Type B pancreatic cell (in vitro differentiated cells): ENCODE measurements around the gene ZIC1. TPM values are rescaled to one million over a fixed set of nuclear protein-coding genes. Genes with fewer than 3 reads are reported as not detected.

Source experiments
- DNase-seq: peaks from one replicate; pipeline ENCODE4 v3.0.0; 2021; ENCODE audit warnings: mixed read lengths; ENCODE audit not compliant: unreplicated experiment; ENCODE audit errors: extremely low spot score
- H3K27ac Mint-ChIP-seq: 2 replicates; pipeline ENCODE4 v1.8.0; 2021; ENCODE audit warnings: mild to moderate bottlenecking, mixed read lengths
- H3K27me3 Mint-ChIP-seq: 2 replicates; pipeline ENCODE4 v1.8.0; 2021; ENCODE audit warnings: mixed read lengths
- H3K36me3 Mint-ChIP-seq: 2 replicates; pipeline ENCODE4 v1.8.0; 2021; ENCODE audit warnings: mixed read lengths
- H3K4me1 Mint-ChIP-seq: one replicate; pipeline ENCODE4 v1.8.0; 2021; ENCODE audit warnings: mixed read lengths; ENCODE audit not compliant: unreplicated experiment
- H3K4me3 Mint-ChIP-seq: 2 replicates; pipeline ENCODE4 v1.8.0; 2021; ENCODE audit warnings: mild to moderate bottlenecking, mixed read lengths
- H3K9me3 Mint-ChIP-seq: 2 replicates; pipeline ENCODE4 v1.8.0; 2021; ENCODE audit warnings: mixed read lengths
- CTCF ChIP-seq: fragments of 200-600 bp; sonication (generic); conservative IDR thresholded peaks from 2 replicates; pipeline ENCODE4 v1.5.0; 2021; ENCODE audit warnings: antibody characterized with exemption, mild to moderate bottlenecking
- total RNA-seq: library from RNA; stranded (reverse); gene quantifications from 2 replicates; pipeline ENCODE4 v1.2.1, GENCODE V29; 2021; ENCODE audit warnings: low replicate concordance

ZIC1 gene
- total RNA-seq, 1 donor from 2014 or later: 184 TPM

- Mint-ChIP-seq H3K36me3 (peaks cover 14% of the 10 kb centered on the region), H3K4me1 (peaks cover 11% of the 10 kb centered on the region), H3K27ac (peak overlapping the region; percentile 62), H3K27me3 (peaks cover 97% of the 10 kb centered on the region), H3K9me3 (no peaks in the 10 kb centered on the region), H3K4me3 (peak overlapping the region; percentile 79)
- TF ChIP-seq CTCF: no peak
- peak; percentile 90 for DNase-seq
These were observed 9.9 kb downstream of the ZIC1 start for GRCh38 chr3:147418808-147419701.

GRCh38 chr3:147419781-147420224 lies 10.6 kb downstream of the ZIC1 start:
- Mint-ChIP-seq H3K27ac (peak overlapping the region; percentile 62), H3K4me3 (peak overlapping the region; percentile 78), H3K27me3 (peaks cover 95% of the 10 kb centered on the region), H3K4me1 (peaks cover 11% of the 10 kb centered on the region), H3K9me3 (no peaks in the 10 kb centered on the region), H3K36me3 (peaks cover 7% of the 10 kb centered on the region)
- no peak for DNase-seq
- TF ChIP-seq CTCF: no peak

GRCh38 chr3:147420353-147421183 lies 11.4 kb downstream of the ZIC1 start:
- peak overlapping the region; percentile 62 for H3K27ac Mint-ChIP-seq
- DNase-seq: no peak
- no peaks in the 10 kb centered on the region for H3K9me3 Mint-ChIP-seq
- H3K36me3 Mint-ChIP-seq: peaks cover 3% of the 10 kb centered on the region
- H3K4me3 Mint-ChIP-seq: peak overlapping the region; percentile 78
- peaks cover 95% of the 10 kb centered on the region for H3K27me3 Mint-ChIP-seq
- peaks cover 8% of the 10 kb centered on the region for H3K4me1 Mint-ChIP-seq
- no peak for TF ChIP-seq CTCF

DNA sequence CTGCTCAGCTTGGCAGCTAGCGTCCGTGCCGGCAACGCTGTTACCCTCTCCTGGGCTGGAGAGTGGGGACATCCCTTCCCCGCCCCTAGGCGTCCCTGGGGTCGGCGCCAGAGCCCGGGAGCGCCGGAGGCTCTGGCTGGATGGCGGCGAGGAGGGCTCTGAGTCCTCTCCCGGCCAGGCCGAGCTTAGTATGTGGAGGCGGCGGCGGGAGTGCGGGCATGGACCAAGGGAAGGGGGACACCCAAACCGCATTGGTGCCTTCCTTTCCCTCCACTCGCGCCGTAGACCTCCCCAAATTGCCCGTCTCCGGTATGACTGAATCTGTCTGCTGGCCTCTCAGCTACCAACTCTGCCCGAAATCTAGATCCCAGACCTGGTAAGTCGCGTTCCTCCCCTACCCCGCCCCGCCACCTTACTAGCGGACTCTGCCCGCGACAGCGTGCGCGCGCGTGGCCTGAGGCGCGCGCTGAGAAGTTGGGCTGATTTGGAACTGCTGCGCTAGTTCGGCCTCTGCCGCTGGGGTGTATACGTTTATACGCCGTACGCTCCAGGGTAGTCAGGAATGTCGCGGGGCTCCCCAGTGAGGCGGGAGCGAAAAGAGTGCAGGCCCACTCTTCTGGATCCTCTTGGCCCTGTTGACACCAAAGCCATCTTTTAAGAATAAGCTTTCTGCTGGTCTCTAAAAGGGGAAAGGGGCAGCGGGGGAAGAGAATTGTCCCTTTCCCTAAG lies 12.2 kb downstream of the ZIC1 start:
- no peaks in the 10 kb centered on the region for H3K36me3 Mint-ChIP-seq
- H3K27ac Mint-ChIP-seq: peak overlapping the region; percentile 78
- TF ChIP-seq CTCF: peak; percentile 33
- DNase-seq: peak; percentile 78
- H3K9me3 Mint-ChIP-seq: no peaks in the 10 kb centered on the region
- H3K4me3 Mint-ChIP-seq: peak overlapping the region; percentile 86
- H3K27me3 Mint-ChIP-seq: peaks cover 93% of the 10 kb centered on the region
- H3K4me1 Mint-ChIP-seq: peaks cover 6% of the 10 kb centered on the region

GRCh38 chr3:147422196-147422595 lies 13.0 kb downstream of the ZIC1 start:
- Mint-ChIP-seq H3K4me3 (peak overlapping the region; percentile 86), H3K9me3 (no peaks in the 10 kb centered on the region), H3K27ac (peak overlapping the region; percentile 78), H3K4me1 (peaks cover 6% of the 10 kb centered on the region), H3K36me3 (no peaks in the 10 kb centered on the region), H3K27me3 (peaks cover 87% of the 10 kb centered on the region)
- TF ChIP-seq CTCF: no peak
- DNase-seq: no peak
